ENCODE results near the gene GDPD5. TPM values are rescaled to one million over a fixed set of nuclear protein-coding genes. Genes with fewer than 3 reads are reported as not detected.
A peak's percentile ranks its signal among the peaks of the same experiment; 100 is the strongest.

Gene GDPD5
- polyA plus RNA-seq, 2 of the 4 experiments (the other 2 are of a cell fraction): 3.9 to 5.9 TPM

- FAIRE-seq: no peak
Measured at GRCh38 chr11:75450826-75451821, 74.6 kb downstream of the GDPD5 start.

GRCh38 chr11:75450236-75450635 is 75.5 kb downstream of the GDPD5 start:
- no peak for DNase-seq (ENCODE audit: low read depth in 1 of 2, low spot score in 1 of 2)
- CTCF ChIA-PET: interaction anchor here (0.6 to 2.5 kb wide), 5 partner anchors 8 to 82 kb away, joined by 3 to 14 read pairs (median 4); no protein-coding TSS in a partner anchor

More at GRCh38 chr11:75450826-75451821, 74.6 kb downstream of the GDPD5 start:
- no peak overlapping the region for H3K4me3 ChIP-seq
- TF ChIP-seq MYC (IDR thresholded peaks at IDR 0.05; ENCODE audit: borderline replicate concordance, low read length) (no peak), RAD21 (conservative IDR thresholded peaks at IDR 0.05 in 1 of 2, IDR thresholded peaks at IDR 0.05 in 1 of 2) (peak; percentile 32 to 41; a peak in 4 of 5 replicates), ZNF302 (CRISPR knock-in tag; IDR thresholded peaks at IDR 0.05) (no peak), FOSL2 (IDR thresholded peaks at IDR 0.05) (no peak), FOSL2 (CRISPR knock-in tag; IDR thresholded peaks at IDR 0.05) (no peak), POLR2AphosphoS2 (conservative IDR thresholded peaks at IDR 0.05; ENCODE audit: low read length) (no peak), KDM1A (IDR thresholded peaks at IDR 0.05; ENCODE audit: low read depth) (no peak), SMC3 (IDR thresholded peaks at IDR 0.05) (peak; percentile 37), GATA3 (IDR thresholded peaks at IDR 0.05; ENCODE audit: borderline replicate concordance) (no peak)
- TF ChIP-seq, protein P1, sequence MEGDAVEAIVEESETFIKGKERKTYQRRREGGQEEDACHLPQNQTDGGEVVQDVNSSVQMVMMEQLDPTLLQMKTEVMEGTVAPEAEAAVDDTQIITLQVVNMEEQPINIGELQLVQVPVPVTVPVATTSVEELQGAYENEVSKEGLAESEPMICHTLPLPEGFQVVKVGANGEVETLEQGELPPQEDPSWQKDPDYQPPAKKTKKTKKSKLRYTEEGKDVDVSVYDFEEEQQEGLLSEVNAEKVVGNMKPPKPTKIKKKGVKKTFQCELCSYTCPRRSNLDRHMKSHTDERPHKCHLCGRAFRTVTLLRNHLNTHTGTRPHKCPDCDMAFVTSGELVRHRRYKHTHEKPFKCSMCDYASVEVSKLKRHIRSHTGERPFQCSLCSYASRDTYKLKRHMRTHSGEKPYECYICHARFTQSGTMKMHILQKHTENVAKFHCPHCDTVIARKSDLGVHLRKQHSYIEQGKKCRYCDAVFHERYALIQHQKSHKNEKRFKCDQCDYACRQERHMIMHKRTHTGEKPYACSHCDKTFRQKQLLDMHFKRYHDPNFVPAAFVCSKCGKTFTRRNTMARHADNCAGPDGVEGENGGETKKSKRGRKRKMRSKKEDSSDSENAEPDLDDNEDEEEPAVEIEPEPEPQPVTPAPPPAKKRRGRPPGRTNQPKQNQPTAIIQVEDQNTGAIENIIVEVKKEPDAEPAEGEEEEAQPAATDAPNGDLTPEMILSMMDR (IDR thresholded peaks at IDR 0.05): peak; percentile 47
- CTCF ChIA-PET: interaction anchor here (0.6 to 2.5 kb wide), 12 partner anchors 7 to 81 kb away, joined by 3 to 14 read pairs (median 4); no protein-coding TSS in a partner anchor
- H3K9me3 ChIP-seq: no peaks in the 10 kb centered on the region
- peak in 1 of 2 experiments; percentile 28 for DNase-seq (ENCODE audit: low read depth in 1 of 2, low spot score in 1 of 2)
- peak in 1 of 2 experiments; percentile 66; a peak in 3 of 6 replicates for ATAC-seq
- H3K4me1 ChIP-seq: peaks cover 14% of the 10 kb centered on the region; the same call in 1 of the 3 replicates
- POLR2A ChIA-PET: no interaction called here
- no peak overlapping the region for H3K27ac ChIP-seq
- 77% methylated on average over 44 of the region's 46 CpGs for WGBS (ENCODE audit: missing lambda C conversion rate)
- no peak overlapping the region for H3K4me2 ChIP-seq

DNA sequence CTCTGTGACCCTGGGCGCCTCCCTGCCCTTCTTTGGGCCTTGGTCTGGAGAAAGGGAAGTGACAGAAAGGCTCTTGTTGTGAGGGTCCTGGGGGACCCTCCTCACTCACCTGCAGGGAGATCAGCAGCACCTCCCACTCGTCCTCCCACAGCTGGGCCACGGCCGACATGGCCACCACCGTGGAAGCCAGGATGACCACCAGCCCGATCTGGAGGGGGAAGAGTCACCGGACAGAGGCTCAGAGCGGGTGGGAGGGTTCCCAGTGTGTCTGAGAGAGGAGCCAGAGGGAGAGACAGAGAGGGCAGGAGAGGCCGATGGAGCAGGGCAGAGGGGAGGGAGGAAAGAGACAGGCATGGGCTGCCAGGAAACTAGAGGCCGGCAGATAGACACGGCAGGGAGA is 76.0 kb downstream of the GDPD5 start:
- Histone ChIP-seq H3K4me1 (peaks cover 12% of the 10 kb centered on the region; the same call in 1 of the 3 replicates), H3K27ac (no peak overlapping the region), H3K9me3 (no peaks in the 10 kb centered on the region), H3K4me2 (no peak overlapping the region), H3K4me3 (no peak overlapping the region)
- 80% methylated on average over 9 of the region's 11 CpGs for WGBS (ENCODE audit: missing lambda C conversion rate)
- DNase-seq (ENCODE audit: low read depth in 1 of 2, low spot score in 1 of 2) (no peak), ATAC-seq (no peak), FAIRE-seq (no peak)
- ChIA-PET POLR2A (no interaction called here), CTCF (interaction anchor here (1.1 to 1.2 kb wide), 2 partner anchors 79 to 81 kb away, joined by 3 to 5 read pairs; no protein-coding TSS in a partner anchor)
- TF ChIP-seq EHF (CRISPR knock-in tag; IDR thresholded peaks at IDR 0.05) (no peak), CBX8 (IDR thresholded peaks at IDR 0.05) (no peak), JUNB (IDR thresholded peaks at IDR 0.05) (no peak), HOXB13 (CRISPR knock-in tag; IDR thresholded peaks at IDR 0.05; ENCODE audit: low read depth) (no peak), MAZ (IDR thresholded peaks at IDR 0.05; ENCODE audit: borderline replicate concordance, low read depth, low read length) (no peak)

More at GRCh38 chr11:75450236-75450635, 75.5 kb downstream of the GDPD5 start:
- Histone ChIP-seq H3K9me3 (no peaks in the 10 kb centered on the region), H3K4me3 (no peak overlapping the region), H3K4me1 (peaks cover 14% of the 10 kb centered on the region; the same call in 1 of the 3 replicates), H3K27ac (no peak overlapping the region), H3K4me2 (no peak overlapping the region)
- WGBS (ENCODE audit: missing lambda C conversion rate): 88% methylated on average over 7 of the region's 7 CpGs
- no peak for FAIRE-seq
- POLR2A ChIA-PET: no interaction called here
- no peak for ATAC-seq
- no peak for TF ChIP-seq SMC3 (IDR thresholded peaks at IDR 0.05)

DNA sequence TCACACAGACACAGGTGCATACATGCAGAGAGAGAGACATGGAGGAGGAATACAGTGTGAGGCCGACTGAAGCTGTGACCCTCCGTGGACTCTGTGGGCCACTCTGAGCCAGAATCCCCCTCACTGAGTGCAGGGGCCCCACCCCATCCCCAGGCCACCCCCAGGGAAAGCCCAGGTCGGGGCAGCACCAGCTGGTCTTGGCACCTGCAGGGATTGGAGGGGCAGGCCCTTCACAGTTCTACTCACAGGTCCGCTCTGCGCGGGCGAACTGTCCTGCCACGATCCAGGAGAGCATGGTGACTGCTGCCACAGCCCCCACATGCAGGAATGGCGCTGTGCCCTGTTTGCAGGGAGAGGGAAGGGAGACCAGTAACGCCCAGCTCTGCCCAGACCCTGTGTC is 76.5 kb downstream of the GDPD5 start:
- WGBS (ENCODE audit: missing lambda C conversion rate): 66% methylated on average over 9 of the region's 10 CpGs
- CTCF ChIA-PET: interaction anchor here (1.1 to 1.7 kb wide), 3 partner anchors 79 to 83 kb away, joined by 3 to 19 read pairs (median 5); no protein-coding TSS in a partner anchor
- FAIRE-seq: no peak
- TF ChIP-seq, protein P2, sequence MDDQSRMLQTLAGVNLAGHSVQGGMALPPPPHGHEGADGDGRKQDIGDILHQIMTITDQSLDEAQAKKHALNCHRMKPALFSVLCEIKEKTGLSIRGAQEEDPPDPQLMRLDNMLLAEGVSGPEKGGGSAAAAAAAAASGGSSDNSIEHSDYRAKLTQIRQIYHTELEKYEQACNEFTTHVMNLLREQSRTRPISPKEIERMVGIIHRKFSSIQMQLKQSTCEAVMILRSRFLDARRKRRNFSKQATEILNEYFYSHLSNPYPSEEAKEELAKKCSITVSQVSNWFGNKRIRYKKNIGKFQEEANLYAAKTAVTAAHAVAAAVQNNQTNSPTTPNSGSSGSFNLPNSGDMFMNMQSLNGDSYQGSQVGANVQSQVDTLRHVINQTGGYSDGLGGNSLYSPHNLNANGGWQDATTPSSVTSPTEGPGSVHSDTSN (IDR thresholded peaks at IDR 0.05): no peak
- TF ChIP-seq ZNF302 (CRISPR knock-in tag; IDR thresholded peaks at IDR 0.05): no peak
- TF ChIP-seq MAZ (IDR thresholded peaks at IDR 0.05; ENCODE audit: borderline replicate concordance, low read depth, low read length): no peak
- TF ChIP-seq HOXB5 (CRISPR knock-in tag; IDR thresholded peaks at IDR 0.05): no peak
- TF ChIP-seq CHD2 (IDR thresholded peaks at IDR 0.05; ENCODE audit: low read length, partially characterized antibody): no peak
- TF ChIP-seq, protein P3, sequence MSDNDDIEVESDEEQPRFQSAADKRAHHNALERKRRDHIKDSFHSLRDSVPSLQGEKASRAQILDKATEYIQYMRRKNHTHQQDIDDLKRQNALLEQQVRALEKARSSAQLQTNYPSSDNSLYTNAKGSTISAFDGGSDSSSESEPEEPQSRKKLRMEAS (IDR thresholded peaks at IDR 0.05): no peak
- no peak for TF ChIP-seq CBX2 (IDR thresholded peaks at IDR 0.05; ENCODE audit: borderline replicate concordance, low read depth)
- TF ChIP-seq ELK1 (IDR thresholded peaks at IDR 0.05; ENCODE audit: low read depth, low read length): no peak
- TF ChIP-seq ZSCAN20 (CRISPR knock-in tag; IDR thresholded peaks at IDR 0.05): no peak
- TF ChIP-seq ZFP36 (IDR thresholded peaks at IDR 0.05; ENCODE audit: borderline replicate concordance, partially characterized antibody): no peak
- no peak for TF ChIP-seq RAD21 (conservative IDR thresholded peaks at IDR 0.05 in 1 of 2, IDR thresholded peaks at IDR 0.05 in 1 of 2)
- no peak for TF ChIP-seq PHF8 (IDR thresholded peaks at IDR 0.05; ENCODE audit: borderline replicate concordance, low read depth)
- TF ChIP-seq RFX5 (IDR thresholded peaks at IDR 0.05): no peak

More for the DNA sequence above, 76.5 kb downstream of the GDPD5 start:
- Histone ChIP-seq H3K4me1 (peaks cover 7% of the 10 kb centered on the region; the same call in 1 of the 3 replicates), H3K4me3 (no peak overlapping the region), H3K27ac (no peak overlapping the region), H3K4me2 (no peak overlapping the region), H3K9me3 (no peaks in the 10 kb centered on the region)
- POLR2A ChIA-PET: no interaction called here
- no peak for ATAC-seq
- DNase-seq (ENCODE audit: low read depth in 1 of 2, low spot score in 1 of 2): no peak
